Measurements from ENCODE around the gene LMCD1. TPM values are rescaled to one million over a fixed set of nuclear protein-coding genes. Genes with fewer than 3 reads are reported as not detected.

Gene LMCD1
- total RNA-seq, 2 experiments from 2014 or later: 0.36 to 0.55 TPM

DNA sequence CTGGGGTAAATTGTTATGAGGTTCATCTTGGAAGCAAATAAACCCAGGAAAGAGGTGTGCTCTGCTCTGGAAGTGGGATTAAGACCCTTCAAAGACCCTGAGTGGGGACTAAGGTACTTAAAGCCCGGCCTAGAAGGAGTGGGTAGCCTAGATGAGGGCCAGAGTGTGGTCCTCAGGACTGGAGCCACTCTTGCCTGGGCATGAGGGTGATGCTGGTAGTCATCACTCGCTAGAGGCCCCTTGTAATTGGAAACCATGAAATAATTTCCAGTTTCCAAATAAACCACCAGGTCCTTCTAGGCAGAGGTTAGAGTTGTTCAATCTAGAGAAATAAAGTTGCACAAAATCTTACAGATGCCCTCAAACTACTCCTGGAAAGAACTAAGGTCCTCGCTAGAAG, 15.2 kb upstream of the LMCD1 start:
- CTCF ChIA-PET: no interaction called here
- ATAC-seq (ENCODE audit: poor library complexity) (no peak), DNase-seq (no peak)
- Histone ChIP-seq H3K27me3 (ENCODE audit: control insufficient read depth in 1 of 2, insufficient read depth in 2 of 2, low read length in 2 of 2) (no peaks in the 10 kb centered on the region), H3K36me3 (ENCODE audit: insufficient read depth, low read length) (no peaks in the 10 kb centered on the region), H3K9me3 (ENCODE audit: control insufficient read depth in 1 of 2, insufficient read depth in 1 of 2, low read length in 2 of 2) (no peaks in the 10 kb centered on the region), H3K27ac (ENCODE audit: low read depth in 1 of 2, low read length in 2 of 2) (no peak overlapping the region), H3K4me3 (ENCODE audit: low read length) (no peak overlapping the region), H3K4me1 (ENCODE audit: insufficient read depth, low read length) (no peaks in the 10 kb centered on the region)
- no peaks in the 10 kb centered on the region for H3K27me3 Mint-ChIP-seq
- intact Hi-C loops (cut with DNase I, micrococcal nuclease): no loop called here
- H3K4me1 Mint-ChIP-seq (ENCODE audit: low read depth): no peaks in the 10 kb centered on the region
- no peak overlapping the region for H3K27ac Mint-ChIP-seq
- H3K36me3 Mint-ChIP-seq (ENCODE audit: low read depth): no peaks in the 10 kb centered on the region
- H3K4me3 Mint-ChIP-seq: no peak overlapping the region
- no peaks in the 10 kb centered on the region for H3K9me3 Mint-ChIP-seq
- POLR2A ChIA-PET: no interaction called here
- TF ChIP-seq, protein P1, sequence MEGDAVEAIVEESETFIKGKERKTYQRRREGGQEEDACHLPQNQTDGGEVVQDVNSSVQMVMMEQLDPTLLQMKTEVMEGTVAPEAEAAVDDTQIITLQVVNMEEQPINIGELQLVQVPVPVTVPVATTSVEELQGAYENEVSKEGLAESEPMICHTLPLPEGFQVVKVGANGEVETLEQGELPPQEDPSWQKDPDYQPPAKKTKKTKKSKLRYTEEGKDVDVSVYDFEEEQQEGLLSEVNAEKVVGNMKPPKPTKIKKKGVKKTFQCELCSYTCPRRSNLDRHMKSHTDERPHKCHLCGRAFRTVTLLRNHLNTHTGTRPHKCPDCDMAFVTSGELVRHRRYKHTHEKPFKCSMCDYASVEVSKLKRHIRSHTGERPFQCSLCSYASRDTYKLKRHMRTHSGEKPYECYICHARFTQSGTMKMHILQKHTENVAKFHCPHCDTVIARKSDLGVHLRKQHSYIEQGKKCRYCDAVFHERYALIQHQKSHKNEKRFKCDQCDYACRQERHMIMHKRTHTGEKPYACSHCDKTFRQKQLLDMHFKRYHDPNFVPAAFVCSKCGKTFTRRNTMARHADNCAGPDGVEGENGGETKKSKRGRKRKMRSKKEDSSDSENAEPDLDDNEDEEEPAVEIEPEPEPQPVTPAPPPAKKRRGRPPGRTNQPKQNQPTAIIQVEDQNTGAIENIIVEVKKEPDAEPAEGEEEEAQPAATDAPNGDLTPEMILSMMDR (IDR thresholded peaks at IDR 0.05): no peak

DNA sequence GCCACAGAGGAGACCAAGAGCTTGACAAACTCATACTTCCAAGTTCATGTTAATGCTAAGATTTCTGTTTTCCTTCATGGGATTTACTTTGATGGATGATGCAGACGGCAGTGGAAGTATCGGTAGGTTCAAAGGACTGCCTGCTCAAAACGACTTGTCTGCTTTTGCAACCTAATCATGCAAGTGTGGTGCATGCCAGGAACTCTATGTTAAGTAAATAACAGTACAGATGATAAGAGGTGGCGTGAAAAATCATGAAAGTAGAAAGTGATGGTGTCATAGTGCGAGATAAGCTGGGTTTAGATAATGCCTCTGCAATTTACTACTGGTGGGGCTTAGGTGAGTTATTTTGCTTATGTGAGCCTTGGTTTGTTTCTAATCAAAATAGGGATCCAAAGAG, 14.7 kb upstream of the LMCD1 start:
- POLR2A ChIA-PET: no interaction called here

DNA sequence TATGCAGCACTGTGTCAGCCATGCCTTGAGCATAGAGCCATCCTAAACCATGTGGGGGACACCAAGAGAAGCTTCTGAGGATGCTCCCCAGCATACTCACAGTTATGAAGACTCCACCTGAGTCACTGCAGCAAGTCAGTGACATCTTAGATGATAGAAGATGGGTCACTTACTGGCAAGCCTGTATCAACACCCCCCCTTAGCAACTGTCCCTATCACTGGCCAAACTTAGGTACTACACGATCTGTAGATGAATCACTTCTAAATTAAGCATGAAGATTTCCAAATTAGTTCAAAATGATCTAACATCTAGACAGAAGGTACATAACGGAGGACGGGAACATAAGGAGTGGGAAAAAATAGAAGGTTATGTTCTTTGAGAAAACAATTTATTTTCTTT, 13.2 kb upstream of the LMCD1 start:
- intact Hi-C loops (cut with DNase I, micrococcal nuclease): no loop called here
- Histone ChIP-seq H3K36me3 (ENCODE audit: insufficient read depth, low read length) (no peaks in the 10 kb centered on the region), H3K27me3 (ENCODE audit: control insufficient read depth in 1 of 2, insufficient read depth in 2 of 2, low read length in 2 of 2) (peaks cover 0 to 3% of the 10 kb centered on the region in 2 experiments), H3K9me3 (ENCODE audit: control insufficient read depth in 1 of 2, insufficient read depth in 1 of 2, low read length in 2 of 2) (no peaks in the 10 kb centered on the region), H3K4me1 (ENCODE audit: insufficient read depth, low read length) (no peaks in the 10 kb centered on the region), H3K4me3 (ENCODE audit: low read length) (no peak overlapping the region), H3K27ac (ENCODE audit: low read depth in 1 of 2, low read length in 2 of 2) (no peak overlapping the region)
- Mint-ChIP-seq H3K4me3 (no peak overlapping the region), H3K9me3 (no peaks in the 10 kb centered on the region), H3K27ac (no peak overlapping the region), H3K36me3 (ENCODE audit: low read depth) (no peaks in the 10 kb centered on the region), H3K4me1 (ENCODE audit: low read depth) (no peaks in the 10 kb centered on the region), H3K27me3 (peaks cover 4% of the 10 kb centered on the region)
- TF ChIP-seq, protein P1 (IDR thresholded peaks at IDR 0.05): no peak
- ChIA-PET POLR2A (no interaction called here), CTCF (no interaction called here)
- DNase-seq: no peak
- ATAC-seq (ENCODE audit: poor library complexity): no peak

More for the DNA sequence above, 14.7 kb upstream of the LMCD1 start:
- CTCF ChIA-PET: no interaction called here
- Mint-ChIP-seq H3K27me3 (no peaks in the 10 kb centered on the region), H3K36me3 (ENCODE audit: low read depth) (no peaks in the 10 kb centered on the region), H3K4me1 (ENCODE audit: low read depth) (no peaks in the 10 kb centered on the region), H3K9me3 (no peaks in the 10 kb centered on the region), H3K4me3 (no peak overlapping the region), H3K27ac (no peak overlapping the region)
- Histone ChIP-seq H3K9me3 (ENCODE audit: control insufficient read depth in 1 of 2, insufficient read depth in 1 of 2, low read length in 2 of 2) (no peaks in the 10 kb centered on the region), H3K4me1 (ENCODE audit: insufficient read depth, low read length) (no peaks in the 10 kb centered on the region), H3K27ac (ENCODE audit: low read depth in 1 of 2, low read length in 2 of 2) (no peak overlapping the region), H3K36me3 (ENCODE audit: insufficient read depth, low read length) (no peaks in the 10 kb centered on the region), H3K4me3 (ENCODE audit: low read length) (no peak overlapping the region), H3K27me3 (ENCODE audit: control insufficient read depth in 1 of 2, insufficient read depth in 2 of 2, low read length in 2 of 2) (no peaks in the 10 kb centered on the region)
- ATAC-seq (ENCODE audit: poor library complexity) (no peak), DNase-seq (no peak)
- TF ChIP-seq, protein P1 (IDR thresholded peaks at IDR 0.05): no peak
- intact Hi-C loops (cut with DNase I, micrococcal nuclease): no loop called here
